ENCODE measurements around the gene PTPRG.

PTPRG gene

DNA sequence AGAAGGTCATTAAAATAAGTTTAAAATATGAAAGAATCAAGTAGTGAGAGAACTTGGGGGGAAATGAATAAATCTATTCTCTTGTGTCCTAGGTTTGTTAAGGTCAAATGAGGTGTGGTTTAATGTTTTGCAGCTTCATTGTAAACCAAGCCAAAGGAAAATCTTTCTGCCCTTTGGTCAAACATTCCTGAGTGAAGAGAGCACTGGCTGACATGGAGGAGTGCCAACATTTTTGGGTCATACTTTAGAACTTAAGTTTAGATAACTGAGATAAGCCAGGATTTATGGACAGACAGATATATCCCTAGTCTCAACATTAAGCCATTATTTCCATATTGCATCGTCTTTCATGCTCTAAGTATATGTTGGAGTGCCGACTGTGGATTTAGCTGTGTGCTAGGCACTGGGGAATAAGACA, 66.4 kb downstream of the PTPRG start:
- no peak for DNase-seq
- TF ChIP-seq POLR2A (IDR thresholded peaks at IDR 0.05; ENCODE audit: low read length) (no peak), GATA1 (IDR thresholded peaks at IDR 0.05; ENCODE audit: low read depth, low read length) (no peak)

DNA sequence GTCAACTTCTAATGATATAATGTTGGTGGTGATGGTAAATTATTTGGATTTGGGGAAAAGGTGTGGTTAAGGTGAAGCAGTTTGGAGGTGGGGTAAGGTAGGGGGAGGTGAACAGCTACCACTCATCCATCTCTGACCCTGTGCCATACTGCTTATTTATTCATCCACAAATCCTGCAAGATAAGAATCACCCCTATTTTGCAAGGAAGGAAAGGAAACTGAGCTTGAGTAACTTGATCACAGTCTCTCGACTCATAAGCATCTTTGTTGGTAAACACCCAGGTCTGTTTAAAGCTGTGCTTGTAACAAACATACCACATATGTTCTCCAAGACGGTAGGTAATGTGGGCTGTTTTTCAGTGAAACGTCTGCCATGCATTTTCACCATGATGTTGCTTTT, 67.3 kb downstream of the PTPRG start:
- no peak for TF ChIP-seq POLR2A (IDR thresholded peaks at IDR 0.05; ENCODE audit: low read length)
- TF ChIP-seq GATA1 (IDR thresholded peaks at IDR 0.05; ENCODE audit: low read depth, low read length), result no peak
- no peak for DNase-seq

DNA sequence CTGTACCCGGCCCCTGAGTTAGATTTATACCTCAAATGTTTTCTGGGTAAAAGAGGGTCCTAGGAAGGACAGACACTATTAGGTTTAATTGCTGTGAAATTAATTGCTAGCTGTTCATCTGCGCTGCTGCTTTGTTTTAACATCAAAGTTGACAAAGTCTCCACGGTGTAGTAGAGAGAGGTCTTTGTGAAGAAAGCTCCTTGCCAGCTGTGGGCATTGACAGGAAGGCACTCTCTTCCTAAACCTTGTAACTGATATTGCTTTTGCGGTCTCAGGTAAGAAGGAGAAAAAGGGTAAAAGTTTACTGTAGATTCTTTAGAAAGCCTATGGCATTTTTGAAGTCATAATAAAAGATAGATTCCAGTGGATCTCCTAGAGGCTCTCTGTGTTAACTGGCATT, 68.1 kb downstream of the PTPRG start:
- DNase-seq, result no peak
- no peak for TF ChIP-seq POLR2A (IDR thresholded peaks at IDR 0.05; ENCODE audit: low read length)
- TF ChIP-seq GATA1 (IDR thresholded peaks at IDR 0.05; ENCODE audit: low read depth, low read length), result no peak

DNA sequence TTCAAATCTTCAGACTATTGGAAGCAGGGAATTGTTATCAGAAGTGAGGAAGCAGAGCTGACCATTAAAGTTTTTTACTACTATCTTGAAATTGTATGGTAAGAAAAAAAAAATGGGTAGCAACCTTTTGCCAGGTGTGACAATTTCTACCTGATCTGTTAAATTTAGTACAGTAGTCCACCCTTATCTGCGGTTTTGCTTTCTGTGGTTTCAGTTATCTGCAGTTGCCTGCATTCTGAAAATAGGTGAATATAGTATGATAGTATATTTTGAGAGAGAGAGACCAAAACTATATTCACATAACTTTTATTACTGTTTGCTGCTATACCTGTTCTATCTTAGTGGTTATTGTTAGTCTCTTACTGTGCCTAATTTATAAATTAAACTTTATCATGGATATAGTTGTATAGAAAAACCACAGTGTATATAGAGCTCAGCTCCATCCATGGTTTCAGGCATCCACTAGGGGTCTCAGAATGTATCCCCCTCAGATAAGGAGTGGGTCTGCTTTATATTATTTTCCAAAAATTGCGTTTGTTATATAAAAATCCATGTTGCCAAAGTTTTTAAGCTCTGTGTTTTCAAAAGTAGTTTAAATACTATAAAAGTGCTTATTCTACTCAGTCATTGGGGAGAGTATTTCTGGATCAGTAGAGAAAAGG, 69.9 kb downstream of the PTPRG start:
- no peak for TF ChIP-seq GATA1 (IDR thresholded peaks at IDR 0.05; ENCODE audit: low read depth, low read length)
- no peak for TF ChIP-seq POLR2A (IDR thresholded peaks at IDR 0.05; ENCODE audit: low read length)
- DNase-seq, result no peak

DNA sequence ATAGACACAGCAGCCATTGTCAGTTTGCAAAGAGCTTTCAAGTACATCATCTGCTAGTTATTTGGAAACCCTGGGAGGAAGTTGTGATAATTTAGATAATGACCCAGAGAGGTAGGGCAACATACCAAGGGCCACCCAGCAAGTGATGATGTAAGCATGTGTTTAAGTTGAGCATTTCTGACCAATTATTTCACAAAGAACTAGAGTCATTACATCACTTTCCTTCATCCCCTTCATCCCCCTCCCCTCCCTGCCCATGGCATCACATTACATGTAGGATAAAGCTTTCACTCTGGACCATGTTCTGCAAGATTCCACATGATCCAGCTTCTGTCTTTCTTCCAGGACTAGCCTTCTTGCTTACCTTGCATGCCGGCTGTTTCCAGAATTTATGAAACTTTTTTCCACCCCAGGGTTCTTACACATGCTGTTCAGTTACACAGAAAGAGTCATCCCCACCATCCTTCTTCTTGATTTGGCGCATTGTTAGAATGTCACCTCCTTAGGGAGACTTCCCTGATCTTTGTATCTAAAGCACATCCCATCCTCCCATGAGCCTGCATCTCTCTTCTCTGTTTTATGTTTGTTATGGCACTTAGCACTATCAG, 71.3 kb downstream of the PTPRG start:
- no peak for DNase-seq
- TF ChIP-seq POLR2A (IDR thresholded peaks at IDR 0.05; ENCODE audit: low read length) (no peak), GATA1 (IDR thresholded peaks at IDR 0.05; ENCODE audit: low read depth, low read length) (no peak)

DNA sequence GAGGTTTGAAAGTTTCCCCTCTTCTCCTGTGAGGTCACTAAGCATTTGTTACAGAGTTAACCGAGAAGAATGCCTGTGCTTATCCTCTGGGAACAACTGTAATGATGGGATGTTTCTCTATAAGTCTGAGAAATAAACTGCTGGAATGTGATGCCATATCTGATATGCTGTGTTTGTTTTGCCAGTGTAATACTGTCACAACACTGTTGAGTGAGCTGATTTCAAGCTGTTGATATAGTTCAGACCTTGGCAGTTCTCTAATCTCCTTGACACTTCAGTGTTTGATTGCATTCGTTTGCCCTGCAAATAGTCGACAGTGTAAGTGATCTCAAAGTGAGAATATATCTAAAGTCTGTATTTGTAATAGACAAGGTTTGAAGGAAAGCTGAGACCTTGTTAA, 73.3 kb downstream of the PTPRG start:
- TF ChIP-seq POLR2A (IDR thresholded peaks at IDR 0.05; ENCODE audit: low read length), result no peak
- no peak for TF ChIP-seq GATA1 (IDR thresholded peaks at IDR 0.05; ENCODE audit: low read depth, low read length)
- no peak for DNase-seq

DNA sequence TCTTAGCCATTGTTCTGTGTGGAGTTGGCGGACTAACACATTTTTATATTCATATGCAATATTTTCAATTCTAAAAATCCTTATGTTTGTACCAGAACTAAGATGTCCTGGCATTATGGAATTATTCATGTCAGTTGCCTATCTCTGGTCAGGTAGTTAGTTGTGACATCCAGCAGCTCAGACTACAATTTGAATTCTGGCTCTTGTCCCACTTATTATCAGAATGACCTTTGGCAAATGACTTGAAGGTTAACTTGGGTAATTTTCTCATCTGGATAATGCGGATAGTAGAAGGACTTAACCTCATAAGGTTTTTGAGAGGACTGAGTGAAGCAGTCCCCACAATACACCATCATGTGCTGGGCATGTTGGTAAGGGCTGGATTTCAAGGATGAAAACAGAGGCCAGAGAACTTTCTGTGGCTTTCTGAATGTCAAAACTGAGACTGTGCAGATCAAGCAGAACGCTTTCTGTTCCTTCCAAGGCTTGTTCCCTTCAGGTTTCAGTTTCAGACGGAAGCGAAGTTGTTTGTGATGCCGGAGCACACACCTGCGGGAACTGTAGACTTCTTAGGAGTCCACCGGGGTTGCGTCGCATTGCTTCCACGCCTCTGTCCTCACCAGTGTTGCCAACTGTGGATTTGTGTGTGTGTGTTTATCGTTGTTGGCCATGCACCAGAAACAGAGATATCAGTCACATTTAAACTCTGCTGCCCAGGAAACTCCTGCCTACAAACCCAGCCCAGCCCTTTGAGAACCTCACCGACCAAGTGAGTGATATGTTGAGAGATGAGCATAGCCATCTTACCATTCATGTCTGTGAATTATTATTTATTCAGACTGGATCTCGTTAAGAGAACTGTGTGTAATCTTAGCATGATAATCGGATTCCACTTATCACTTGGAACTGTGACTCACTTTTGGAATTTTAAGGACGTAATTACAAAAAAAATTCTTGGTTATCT, 76.0 kb downstream of the PTPRG start:
- TF ChIP-seq POLR2A (IDR thresholded peaks at IDR 0.05; ENCODE audit: low read length), result no peak
- no peak for DNase-seq

DNA sequence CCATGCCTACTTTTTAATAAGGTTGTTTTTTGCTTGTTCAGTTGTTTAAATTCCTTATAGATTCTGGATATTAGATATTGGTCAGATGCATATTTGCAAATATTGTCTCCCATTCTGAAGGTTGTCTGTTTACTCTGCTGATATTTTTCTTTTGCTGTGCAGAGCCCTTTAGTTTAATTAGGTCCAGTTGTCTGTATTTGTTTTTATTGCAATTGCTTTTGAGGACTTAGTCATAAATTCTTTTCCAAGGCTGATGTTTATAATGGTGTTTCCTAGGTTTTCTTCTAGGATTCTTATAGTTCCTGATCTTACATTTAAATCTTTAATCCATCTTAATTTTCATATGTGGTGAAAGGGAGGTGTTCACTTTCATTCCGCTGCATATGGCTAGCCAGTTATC, 77.4 kb downstream of the PTPRG start:
- TF ChIP-seq POLR2A (IDR thresholded peaks at IDR 0.05; ENCODE audit: low read length), result no peak
- TF ChIP-seq GATA1 (IDR thresholded peaks at IDR 0.05; ENCODE audit: low read depth, low read length), result no peak
- no peak for DNase-seq

DNA sequence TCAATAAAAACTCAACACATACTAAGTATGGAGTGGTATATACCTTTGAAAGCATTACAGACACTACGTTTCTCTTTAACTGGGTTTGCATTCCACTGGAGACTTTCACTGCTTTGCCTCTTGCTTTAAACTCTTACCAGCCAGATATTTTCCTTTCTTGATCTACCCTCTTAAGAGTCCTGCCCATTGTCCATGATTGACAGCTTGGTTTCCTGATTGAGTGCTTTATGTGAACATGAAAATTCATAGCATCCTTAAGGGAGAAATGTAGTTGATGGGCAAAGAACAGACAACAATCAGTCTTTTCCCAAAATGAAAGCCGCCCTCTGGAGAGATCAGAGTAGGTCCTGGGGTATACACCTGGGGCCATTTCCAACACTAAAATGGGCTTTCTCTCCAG, 78.6 kb downstream of the PTPRG start:
- TF ChIP-seq POLR2A (IDR thresholded peaks at IDR 0.05; ENCODE audit: low read length) (no peak), GATA1 (IDR thresholded peaks at IDR 0.05; ENCODE audit: low read depth, low read length) (no peak)
- DNase-seq, result no peak

DNA sequence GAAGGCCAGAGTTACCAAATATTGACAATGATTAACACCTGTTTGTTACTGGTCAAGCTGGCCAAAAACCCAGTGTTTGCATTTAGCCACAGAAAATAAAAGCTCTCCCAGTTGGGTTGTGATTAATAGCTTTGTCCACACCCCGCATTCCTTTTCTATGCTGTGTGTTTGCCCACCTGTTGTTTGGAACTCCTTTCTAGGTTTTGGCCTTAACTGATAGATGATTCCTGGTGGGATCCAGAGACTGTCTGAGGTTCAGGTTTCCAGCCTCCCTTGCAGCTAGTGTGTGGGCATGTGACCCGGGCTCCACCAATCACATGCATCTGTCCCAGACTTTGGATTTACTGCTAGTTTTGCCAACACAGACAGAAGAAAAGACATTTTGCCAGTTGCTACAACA, 83.8 kb downstream of the PTPRG start:
- TF ChIP-seq POLR2A (IDR thresholded peaks at IDR 0.05; ENCODE audit: low read length) (no peak), GATA1 (IDR thresholded peaks at IDR 0.05; ENCODE audit: low read depth, low read length) (no peak)
- DNase-seq, result no peak

DNA sequence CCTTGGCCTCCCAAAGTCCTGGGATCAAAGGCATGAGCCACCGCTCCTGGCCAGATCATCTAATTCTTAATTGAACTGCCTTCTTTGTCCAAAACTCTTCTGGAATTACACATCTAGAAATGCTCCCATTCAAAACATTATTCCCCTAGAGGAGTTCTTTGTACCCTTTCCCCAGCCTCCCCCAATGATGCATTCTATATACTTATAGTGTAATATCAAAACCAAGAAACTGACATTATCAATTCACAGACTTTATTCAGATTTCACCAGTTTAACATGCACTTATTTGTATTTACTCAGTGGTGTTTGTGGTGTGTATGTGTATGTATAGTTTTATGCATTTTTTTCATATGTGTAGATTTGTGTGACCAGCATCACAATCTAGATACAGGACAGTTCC, 85.0 kb downstream of the PTPRG start:
- DNase-seq, result no peak
- TF ChIP-seq GATA1 (IDR thresholded peaks at IDR 0.05; ENCODE audit: low read depth, low read length) (no peak), POLR2A (IDR thresholded peaks at IDR 0.05; ENCODE audit: low read length) (no peak)

DNA sequence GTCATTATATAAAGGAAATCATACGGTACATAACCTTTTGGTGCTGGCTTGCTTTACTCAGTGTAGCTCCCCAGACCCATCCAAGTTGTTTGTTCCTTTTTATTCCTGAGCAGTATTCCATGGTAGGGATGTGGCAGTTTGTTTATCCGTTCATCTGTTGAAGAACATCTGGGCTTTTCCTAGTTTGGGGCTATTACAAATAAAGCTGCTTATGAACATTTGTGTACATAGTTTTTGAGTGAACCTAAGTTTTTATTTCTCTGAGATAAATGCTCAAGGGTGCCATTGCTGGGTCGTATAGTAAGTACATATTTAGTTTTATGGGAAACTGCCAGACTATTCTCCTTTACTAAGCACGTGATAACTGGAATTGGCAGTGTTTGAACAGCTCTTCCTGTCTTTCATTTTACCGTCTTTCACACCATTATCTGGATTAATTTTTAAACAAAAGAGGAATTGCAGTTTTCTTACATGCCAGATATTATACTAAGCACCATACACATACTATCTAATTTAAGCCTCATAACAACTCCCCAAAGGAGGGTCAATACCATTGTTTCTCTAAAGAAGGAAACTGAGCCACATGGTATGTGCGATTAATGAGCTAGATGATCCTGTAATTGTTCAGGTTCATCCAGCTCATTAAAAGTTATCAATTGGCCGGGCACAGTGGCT, 85.6 kb downstream of the PTPRG start:
- TF ChIP-seq GATA1 (IDR thresholded peaks at IDR 0.05; ENCODE audit: low read depth, low read length), result no peak
- no peak for TF ChIP-seq POLR2A (IDR thresholded peaks at IDR 0.05; ENCODE audit: low read length)
- no peak for DNase-seq

DNA sequence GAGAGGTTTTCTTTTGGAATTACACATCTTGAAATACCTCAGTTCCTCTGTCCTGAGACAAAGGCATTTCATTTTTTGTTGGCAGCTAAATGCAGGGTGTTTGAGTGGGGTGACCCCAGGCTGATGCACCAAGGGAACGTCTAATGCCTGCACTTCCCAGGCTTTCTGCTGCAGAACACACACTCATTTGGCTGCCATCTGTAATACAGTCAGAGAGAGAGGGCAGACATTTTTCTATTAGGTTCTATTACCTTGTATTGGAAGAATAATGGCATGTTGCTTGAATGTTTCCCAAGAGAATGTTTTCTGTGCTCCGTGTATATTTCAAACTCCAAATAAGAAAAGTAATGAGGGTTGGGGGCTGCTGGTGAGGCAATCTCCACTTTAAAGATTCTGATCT, 87.1 kb downstream of the PTPRG start:
- TF ChIP-seq POLR2A (IDR thresholded peaks at IDR 0.05; ENCODE audit: low read length), result no peak
- no peak for TF ChIP-seq GATA1 (IDR thresholded peaks at IDR 0.05; ENCODE audit: low read depth, low read length)
- no peak for DNase-seq
